Upper lobe of right lung (tissue), 1 donor: Measurements from ENCODE around the gene PIP5K1A. TPM values are rescaled to one million over a fixed set of nuclear protein-coding genes. Genes with fewer than 3 reads are reported as not detected.
"Not testable (repeated sequence)": the region's sequence is repeated elsewhere in the genome, so short reads cannot be mapped to it uniquely, and the experiment has no call there.

ENCODE experiments used
- ATAC-seq: fragments of 200-7000 bp; cut with Tn5 transposase; one replicate; pipeline ENCODE4 v1.9.1; 2020; ENCODE audit warnings: mild to moderate bottlenecking, moderate library complexity
- DNase-seq: peaks from one replicate; pipeline ENCODE4 v3.0.0-alpha.2; 2020
- H3K27ac ChIP-seq: fragments of 200-600 bp; one replicate; pipeline ENCODE4 v1.8.0; 2022
- H3K27me3 ChIP-seq: fragments of 200-600 bp; one replicate; pipeline ENCODE4 v1.8.0; 2022; ENCODE audit warnings: mild to moderate bottlenecking
- H3K36me3 ChIP-seq: fragments of 200-600 bp; one replicate; pipeline ENCODE4 v1.8.0; 2022
- H3K4me1 ChIP-seq: fragments of 200-600 bp; one replicate; pipeline ENCODE4 v1.8.0; 2022
- H3K4me3 ChIP-seq: fragments of 200-600 bp; one replicate; pipeline ENCODE4 v1.8.0; 2022; ENCODE audit warnings: mild to moderate bottlenecking
- H3K9me3 ChIP-seq: fragments of 200-600 bp; one replicate; pipeline ENCODE4 v1.8.0; 2022
- intact Hi-C: fragments of 100-400 bp; cut with DNase I; formaldehyde crosslinking; loops from one replicate; pipeline ENCODE4 v1.11.0; 2022
- total RNA-seq: library from RNA; stranded (reverse); fragmentation: NEBNext Ultra II Directional; extraction: Animal tissue kit (Norgen Biotek cat#: 25700); gene quantifications from one replicate; pipeline ENCODE4 v1.2.1, GENCODE V29; 2021
- TF ChIP-seq, protein P1 (sequence below): fragments of 200-600 bp; IDR thresholded peaks from one replicate; pipeline ENCODE4 v1.8.0; 2022; ENCODE audit warnings: antibody characterized with exemption
- donor health status: DM: no; HTN: yes; CAD: no; lungs with severe emphysema.

The PIP5K1A gene
- total RNA-seq, 1 donor from 2014 or later: 54.0 TPM

- Histone ChIP-seq H3K4me1 (peaks cover 10% of the 10 kb centered on the region), H3K9me3 (no peaks in the 10 kb centered on the region), H3K27me3 (no peaks in the 10 kb centered on the region), H3K4me3 (no peak overlapping the region), H3K27ac (no peak overlapping the region), H3K36me3 (peaks cover 67% of the 10 kb centered on the region)
- TF ChIP-seq, protein P1, sequence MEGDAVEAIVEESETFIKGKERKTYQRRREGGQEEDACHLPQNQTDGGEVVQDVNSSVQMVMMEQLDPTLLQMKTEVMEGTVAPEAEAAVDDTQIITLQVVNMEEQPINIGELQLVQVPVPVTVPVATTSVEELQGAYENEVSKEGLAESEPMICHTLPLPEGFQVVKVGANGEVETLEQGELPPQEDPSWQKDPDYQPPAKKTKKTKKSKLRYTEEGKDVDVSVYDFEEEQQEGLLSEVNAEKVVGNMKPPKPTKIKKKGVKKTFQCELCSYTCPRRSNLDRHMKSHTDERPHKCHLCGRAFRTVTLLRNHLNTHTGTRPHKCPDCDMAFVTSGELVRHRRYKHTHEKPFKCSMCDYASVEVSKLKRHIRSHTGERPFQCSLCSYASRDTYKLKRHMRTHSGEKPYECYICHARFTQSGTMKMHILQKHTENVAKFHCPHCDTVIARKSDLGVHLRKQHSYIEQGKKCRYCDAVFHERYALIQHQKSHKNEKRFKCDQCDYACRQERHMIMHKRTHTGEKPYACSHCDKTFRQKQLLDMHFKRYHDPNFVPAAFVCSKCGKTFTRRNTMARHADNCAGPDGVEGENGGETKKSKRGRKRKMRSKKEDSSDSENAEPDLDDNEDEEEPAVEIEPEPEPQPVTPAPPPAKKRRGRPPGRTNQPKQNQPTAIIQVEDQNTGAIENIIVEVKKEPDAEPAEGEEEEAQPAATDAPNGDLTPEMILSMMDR: no peak
- DNase-seq (no peak), ATAC-seq (no peak)
- intact Hi-C loops: no loop called here
Observed at GRCh38 chr1:151184211-151184610, 14.1 kb upstream of the PIP5K1A start.

GRCh38 chr1:151187205-151187604 is 11.1 kb upstream of the PIP5K1A start:
- Histone ChIP-seq H3K27ac (no peak overlapping the region), H3K9me3 (no peaks in the 10 kb centered on the region), H3K27me3 (no peaks in the 10 kb centered on the region), H3K4me1 (peaks cover 17% of the 10 kb centered on the region), H3K4me3 (no peak overlapping the region), H3K36me3 (peaks cover 37% of the 10 kb centered on the region)
- ATAC-seq: no peak
- TF ChIP-seq, protein P1: no peak
- intact Hi-C loops: no loop called here
- no peak for DNase-seq

DNA sequence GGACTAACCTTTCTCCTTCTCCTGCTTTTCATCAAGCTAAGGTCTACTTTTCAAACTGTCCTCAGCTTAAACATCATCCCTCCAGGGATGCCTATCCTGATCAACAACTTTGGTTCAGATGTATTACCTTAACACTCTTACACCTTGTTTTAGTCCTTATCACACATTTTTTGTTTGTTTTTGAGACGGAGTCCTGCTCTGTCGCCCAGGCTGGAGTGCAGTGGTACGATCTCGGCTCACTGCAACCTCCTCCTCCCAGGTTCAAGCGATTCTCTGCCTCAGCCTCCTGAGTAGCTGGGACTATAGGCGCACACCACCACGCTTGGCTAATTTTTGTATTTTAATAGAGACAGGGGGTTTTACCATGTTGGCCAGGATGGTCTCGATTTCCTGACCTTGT is 9.7 kb upstream of the PIP5K1A start:
- ATAC-seq, H3K9me3 ChIP-seq, DNase-seq, H3K27ac ChIP-seq, intact Hi-C loops, H3K27me3 ChIP-seq: not testable (repeated sequence)
- H3K4me3 ChIP-seq: peak overlapping the region; percentile 62
- H3K36me3 ChIP-seq: peaks cover 22% of the 10 kb centered on the region
- H3K4me1 ChIP-seq: peaks cover 17% of the 10 kb centered on the region

DNA sequence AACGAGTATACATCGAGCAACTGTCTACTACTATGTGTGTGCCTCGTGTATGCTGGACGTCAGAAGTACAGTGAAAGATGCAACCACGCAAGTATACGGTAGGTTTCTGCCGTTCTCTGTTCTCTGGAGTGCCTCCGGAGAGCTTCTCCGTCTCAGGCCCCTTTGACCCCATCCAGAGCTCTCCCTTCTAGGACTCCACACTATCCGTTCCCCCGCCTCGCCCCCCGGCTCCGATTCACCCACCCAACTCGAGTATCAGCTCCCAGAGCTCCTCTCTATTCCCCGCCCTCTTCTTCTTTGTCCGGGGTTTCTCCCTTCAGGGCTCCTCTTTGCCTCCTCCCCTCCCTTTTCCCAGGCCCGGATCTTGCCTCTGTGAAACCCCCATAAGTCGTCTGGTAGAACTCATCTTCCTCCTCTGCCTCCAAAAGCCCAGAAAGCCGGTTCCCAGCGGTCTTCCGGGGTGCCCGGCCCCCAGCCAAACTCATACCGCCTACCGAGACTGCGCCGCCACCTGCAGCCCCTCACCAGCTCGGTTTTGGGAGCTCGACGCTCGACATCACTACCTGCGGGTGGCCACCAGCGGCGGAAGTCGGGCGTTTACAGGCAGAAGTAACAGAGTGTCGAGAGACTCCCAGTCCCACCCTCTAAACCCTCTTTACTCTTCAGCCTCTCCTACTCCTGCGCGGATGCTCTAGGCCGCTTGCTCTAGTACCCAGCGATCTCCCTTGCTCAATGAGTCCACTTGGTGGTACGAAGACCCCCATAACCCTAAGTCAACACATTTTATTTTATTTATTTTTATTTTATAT is 8.5 kb upstream of the PIP5K1A start, which contains the start of gene VPS72:
VPS72 (minus strand) TSS at position 561 of the 809 bp plus-strand sequence; CDS start at position 485, 76 bp downstream.
- peak; percentile 99 for ATAC-seq
- Histone ChIP-seq H3K27me3 (no peaks in the 10 kb centered on the region), H3K9me3 (no peaks in the 10 kb centered on the region), H3K36me3 (peaks cover 10% of the 10 kb centered on the region), H3K27ac (peak within 1 kb of the TSS; percentile 76), H3K4me3 (peak within 1 kb of the TSS; percentile 62), H3K4me1 (peaks cover 17% of the 10 kb centered on the region)
- DNase-seq: peak; percentile 91
- TF ChIP-seq, protein P1: peak; percentile 10
- intact Hi-C loops: no loop called here

DNA sequence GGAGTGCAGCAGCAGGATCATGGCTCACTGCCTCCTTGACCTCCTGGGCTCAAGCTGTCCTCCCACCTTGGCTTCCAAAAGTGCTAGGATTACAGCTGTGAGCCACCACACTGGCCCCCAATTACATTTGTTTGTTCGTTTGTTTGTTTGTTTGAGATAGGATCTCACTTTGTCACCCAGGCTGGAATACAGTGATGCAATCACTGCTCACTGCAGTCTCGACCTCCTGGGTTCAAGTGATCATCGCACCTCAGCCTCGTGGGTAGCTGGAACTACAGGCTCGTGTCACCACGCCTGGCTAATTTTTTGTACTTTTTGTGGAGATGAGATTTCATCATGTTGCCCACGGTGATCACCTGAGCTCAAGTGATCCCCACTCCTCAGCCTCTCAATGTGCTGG is 6.3 kb upstream of the PIP5K1A start:
- no peaks in the 10 kb centered on the region for H3K27me3 ChIP-seq
- intact Hi-C loops: no loop called here
- H3K27ac ChIP-seq: no peak overlapping the region
- ATAC-seq: no peak
- no peaks in the 10 kb centered on the region for H3K9me3 ChIP-seq
- peaks cover 21% of the 10 kb centered on the region for H3K4me1 ChIP-seq
- TF ChIP-seq, protein P1: no peak
- DNase-seq: no peak
- H3K36me3 ChIP-seq: no peaks in the 10 kb centered on the region
- no peak overlapping the region for H3K4me3 ChIP-seq

GRCh38 chr1:151193304-151193703 is 5.0 kb upstream of the PIP5K1A start:
- H3K27ac ChIP-seq: no peak overlapping the region
- TF ChIP-seq, protein P1: no peak
- H3K36me3 ChIP-seq: no peaks in the 10 kb centered on the region
- DNase-seq: no peak
- no peaks in the 10 kb centered on the region for H3K9me3 ChIP-seq
- no peak for ATAC-seq
- intact Hi-C loops: no loop called here
- peaks cover 25% of the 10 kb centered on the region for H3K4me1 ChIP-seq
- no peak overlapping the region for H3K4me3 ChIP-seq
- H3K27me3 ChIP-seq: no peaks in the 10 kb centered on the region
